KMS-11 (cell line): Measurements from ENCODE around the gene FOXM1.

Experiments used
- H2AFZ ChIP-seq: fragments of 200-600 bp; sonication (generic); 2 replicates; pipeline ENCODE4 v1.6.1; 2016; ENCODE audit warnings: antibody characterized with exemption, mixed run types, low read depth
- H3K27ac ChIP-seq: fragments of 200-600 bp; sonication (generic); 2 replicates; pipeline ENCODE4 v1.6.1; 2016; ENCODE audit warnings: mild to moderate bottlenecking, mixed run types
- H3K27me3 ChIP-seq: fragments of 200-600 bp; sonication (generic); 2 replicates; pipeline ENCODE4 v1.6.1; 2017; ENCODE audit warnings: mild to moderate bottlenecking, low read depth, mixed run types, moderate library complexity; ENCODE audit not compliant: insufficient read depth
- H3K36me3 ChIP-seq: fragments of 200-600 bp; sonication (generic); 2 replicates; pipeline ENCODE4 v1.6.1; 2017; ENCODE audit warnings: mild to moderate bottlenecking, mixed run types; ENCODE audit not compliant: insufficient read depth
- H3K4me1 ChIP-seq: fragments of 200-600 bp; sonication (generic); 2 replicates; pipeline ENCODE4 v1.6.1; 2016; ENCODE audit warnings: mild to moderate bottlenecking, low read depth, mixed run types; ENCODE audit not compliant: poor library complexity, severe bottlenecking
- H3K4me2 ChIP-seq: fragments of 200-600 bp; sonication (generic); 2 replicates; pipeline ENCODE4 v1.7.0; 2016; ENCODE audit warnings: mild to moderate bottlenecking, mixed run types
- H3K4me3 ChIP-seq: fragments of 200-600 bp; sonication (generic); IDR thresholded peaks from 2 replicates; pipeline ENCODE4 v1.6.1; 2017; ENCODE audit warnings: low read depth, low read length, mixed read lengths; ENCODE audit not compliant: insufficient read depth
- H3K79me2 ChIP-seq: fragments of 200-600 bp; sonication (generic); 2 replicates; pipeline ENCODE4 v1.6.1; 2016; ENCODE audit warnings: low read depth, mixed run types; ENCODE audit not compliant: insufficient read depth
- H3K9ac ChIP-seq: fragments of 200-600 bp; sonication (generic); 2 replicates; pipeline ENCODE4 v1.6.1; 2016; ENCODE audit warnings: mild to moderate bottlenecking, mixed run types
- H4K20me1 ChIP-seq: fragments of 200-600 bp; sonication (generic); 2 replicates; pipeline ENCODE4 v1.6.1; 2016; ENCODE audit warnings: mild to moderate bottlenecking, mixed run types; ENCODE audit not compliant: insufficient read depth
- TF ChIP-seq, protein P1 (sequence below): fragments of 200-600 bp; sonication (generic); conservative IDR thresholded peaks from 2 replicates; pipeline ENCODE4 v1.6.1; 2017; ENCODE audit warnings: low read depth, mild to moderate bottlenecking, antibody characterized with exemption, low read length, moderate library complexity, mixed read lengths

Gene FOXM1, protein sequence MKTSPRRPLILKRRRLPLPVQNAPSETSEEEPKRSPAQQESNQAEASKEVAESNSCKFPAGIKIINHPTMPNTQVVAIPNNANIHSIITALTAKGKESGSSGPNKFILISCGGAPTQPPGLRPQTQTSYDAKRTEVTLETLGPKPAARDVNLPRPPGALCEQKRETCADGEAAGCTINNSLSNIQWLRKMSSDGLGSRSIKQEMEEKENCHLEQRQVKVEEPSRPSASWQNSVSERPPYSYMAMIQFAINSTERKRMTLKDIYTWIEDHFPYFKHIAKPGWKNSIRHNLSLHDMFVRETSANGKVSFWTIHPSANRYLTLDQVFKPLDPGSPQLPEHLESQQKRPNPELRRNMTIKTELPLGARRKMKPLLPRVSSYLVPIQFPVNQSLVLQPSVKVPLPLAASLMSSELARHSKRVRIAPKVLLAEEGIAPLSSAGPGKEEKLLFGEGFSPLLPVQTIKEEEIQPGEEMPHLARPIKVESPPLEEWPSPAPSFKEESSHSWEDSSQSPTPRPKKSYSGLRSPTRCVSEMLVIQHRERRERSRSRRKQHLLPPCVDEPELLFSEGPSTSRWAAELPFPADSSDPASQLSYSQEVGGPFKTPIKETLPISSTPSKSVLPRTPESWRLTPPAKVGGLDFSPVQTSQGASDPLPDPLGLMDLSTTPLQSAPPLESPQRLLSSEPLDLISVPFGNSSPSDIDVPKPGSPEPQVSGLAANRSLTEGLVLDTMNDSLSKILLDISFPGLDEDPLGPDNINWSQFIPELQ

GRCh38 chr12:2877047-2877952, at the start of gene FOXM1, which contains the start of gene RHNO1:
TSS of gene FOXM1 (minus strand) at chr12:2877174. CDS start at chr12:2874478, 2,696 bp downstream.
TSS of gene RHNO1 (plus strand) at chr12:2877223. CDS start at chr12:2885367, 8,144 bp downstream.
- peaks cover 14% of the 10 kb centered on the region for H3K4me1 ChIP-seq
- peak within 1 kb of the TSS; percentile 89 for H3K27ac ChIP-seq
- no peak within 1 kb of the TSS for H3K4me3 ChIP-seq
- no peaks in the 10 kb centered on the region for H3K27me3 ChIP-seq
- H3K36me3 ChIP-seq, result no peaks in the 10 kb centered on the region; the same call in 1 of the 2 replicates
- H2AFZ ChIP-seq, result peak within 1 kb of the TSS; percentile 62
- H3K4me2 ChIP-seq, result peak within 1 kb of the TSS; percentile 88
- TF ChIP-seq, protein P1, sequence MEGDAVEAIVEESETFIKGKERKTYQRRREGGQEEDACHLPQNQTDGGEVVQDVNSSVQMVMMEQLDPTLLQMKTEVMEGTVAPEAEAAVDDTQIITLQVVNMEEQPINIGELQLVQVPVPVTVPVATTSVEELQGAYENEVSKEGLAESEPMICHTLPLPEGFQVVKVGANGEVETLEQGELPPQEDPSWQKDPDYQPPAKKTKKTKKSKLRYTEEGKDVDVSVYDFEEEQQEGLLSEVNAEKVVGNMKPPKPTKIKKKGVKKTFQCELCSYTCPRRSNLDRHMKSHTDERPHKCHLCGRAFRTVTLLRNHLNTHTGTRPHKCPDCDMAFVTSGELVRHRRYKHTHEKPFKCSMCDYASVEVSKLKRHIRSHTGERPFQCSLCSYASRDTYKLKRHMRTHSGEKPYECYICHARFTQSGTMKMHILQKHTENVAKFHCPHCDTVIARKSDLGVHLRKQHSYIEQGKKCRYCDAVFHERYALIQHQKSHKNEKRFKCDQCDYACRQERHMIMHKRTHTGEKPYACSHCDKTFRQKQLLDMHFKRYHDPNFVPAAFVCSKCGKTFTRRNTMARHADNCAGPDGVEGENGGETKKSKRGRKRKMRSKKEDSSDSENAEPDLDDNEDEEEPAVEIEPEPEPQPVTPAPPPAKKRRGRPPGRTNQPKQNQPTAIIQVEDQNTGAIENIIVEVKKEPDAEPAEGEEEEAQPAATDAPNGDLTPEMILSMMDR, result no peak
- peaks cover 66% of the 10 kb centered on the region for H3K79me2 ChIP-seq
- no peaks in the 10 kb centered on the region for H4K20me1 ChIP-seq
- peak within 1 kb of the TSS; percentile 93 for H3K9ac ChIP-seq

DNA sequence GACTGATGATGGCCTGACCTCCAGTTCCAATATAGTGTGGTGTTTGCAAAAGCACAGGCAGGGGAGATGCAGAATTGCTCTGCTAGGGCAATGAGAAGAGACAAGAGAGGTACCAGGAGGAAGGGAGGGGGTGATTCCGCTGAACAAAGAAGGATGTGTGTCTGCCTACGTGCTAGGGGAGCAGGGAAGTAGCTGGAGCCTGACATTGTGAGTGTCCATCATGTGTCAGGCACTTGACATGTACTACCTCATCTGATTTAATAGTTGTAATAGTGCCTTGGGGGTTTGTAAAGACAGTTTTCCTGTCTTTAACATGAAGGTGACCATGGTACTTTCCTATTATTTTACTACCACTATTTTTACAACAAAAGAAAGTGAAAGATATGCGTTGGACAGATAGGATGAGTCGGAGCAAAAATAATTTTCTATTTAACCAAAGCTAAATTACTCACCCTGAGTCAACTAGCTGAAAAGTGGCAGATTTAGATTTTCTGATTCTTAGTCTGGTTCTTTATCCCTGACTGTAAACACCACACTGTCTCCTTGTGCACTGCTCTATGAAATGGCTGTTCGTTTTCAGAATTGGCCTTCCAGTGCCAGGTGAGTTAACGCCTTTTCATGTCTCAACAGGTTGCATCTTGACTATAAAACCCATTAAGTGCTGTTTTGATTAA, 48.5 kb upstream of the FOXM1 start:
- H2AFZ ChIP-seq, result no peak overlapping the region
- no peak overlapping the region for H3K4me3 ChIP-seq
- H3K9ac ChIP-seq, result no peak overlapping the region
- TF ChIP-seq, protein P1, result no peak
- no peaks in the 10 kb centered on the region for H3K36me3 ChIP-seq
- no peak overlapping the region for H3K4me2 ChIP-seq
- H3K27me3 ChIP-seq, result no peaks in the 10 kb centered on the region
- no peaks in the 10 kb centered on the region for H4K20me1 ChIP-seq
- H3K79me2 ChIP-seq, result no peaks in the 10 kb centered on the region
- no peak overlapping the region for H3K27ac ChIP-seq
- H3K4me1 ChIP-seq, result no peaks in the 10 kb centered on the region

DNA sequence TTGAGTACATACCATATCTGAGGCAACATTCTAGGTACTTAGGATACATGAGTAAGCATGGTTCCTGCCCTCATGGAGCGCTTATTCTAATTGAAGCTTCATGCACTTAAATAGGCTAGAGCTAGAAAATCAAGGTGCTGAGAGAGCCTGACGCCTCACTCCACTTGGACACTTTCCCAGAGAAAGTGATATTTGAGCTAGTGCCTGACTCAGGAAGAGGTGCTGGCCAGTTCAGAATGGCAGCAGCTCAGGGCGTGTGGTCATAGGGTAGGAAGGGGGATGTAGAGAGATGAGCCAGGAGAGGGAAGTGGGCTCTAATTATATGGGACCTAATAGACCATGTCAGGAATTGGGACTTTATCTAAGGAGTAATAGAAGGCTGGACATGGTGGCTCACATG, 47.0 kb upstream of the FOXM1 start:
- no peaks in the 10 kb centered on the region for H3K36me3 ChIP-seq
- H3K9ac ChIP-seq, result no peak overlapping the region
- H2AFZ ChIP-seq, result no peak overlapping the region

More for the DNA sequence above, 47.0 kb upstream of the FOXM1 start:
- H3K4me2 ChIP-seq, result no peak overlapping the region
- no peak overlapping the region for H3K27ac ChIP-seq
- no peaks in the 10 kb centered on the region for H3K79me2 ChIP-seq
- H3K4me3 ChIP-seq, result no peak overlapping the region
- TF ChIP-seq, protein P1, result no peak
- no peaks in the 10 kb centered on the region for H4K20me1 ChIP-seq
- no peaks in the 10 kb centered on the region for H3K27me3 ChIP-seq
- no peaks in the 10 kb centered on the region for H3K4me1 ChIP-seq
